Frontal cortex (tissue), 4 donors: Measurements from ENCODE around the gene SUV39H2. TPM values are rescaled to one million over a fixed set of nuclear protein-coding genes. Genes with fewer than 3 reads are reported as not detected.
"Not testable (repeated sequence)": the region's sequence is repeated elsewhere in the genome, so short reads cannot be mapped to it uniquely, and the experiment has no call there.

Source experiments
- DNase-seq, 2 donors: peaks; one replicate each; pipeline ENCODE4 v3.0.0; 2012; ENCODE audit warnings: low spot score in 2 of 2
- FAIRE-seq: peaks from 2 replicates; lab custom pipeline; 2012; peaks lifted over from hg19 to GRCh38; lab: Jason Lieb, UNC
- total RNA-seq: library from RNA; depleted of rRNA; stranded (reverse); fragments of >200 nt; gene quantifications from one replicate; pipeline ENCODE4 v1.2.3, GENCODE V29; 2014
- donor health status: control.
- donor health status: control.
- donor health status: control.

Gene SUV39H2, protein sequence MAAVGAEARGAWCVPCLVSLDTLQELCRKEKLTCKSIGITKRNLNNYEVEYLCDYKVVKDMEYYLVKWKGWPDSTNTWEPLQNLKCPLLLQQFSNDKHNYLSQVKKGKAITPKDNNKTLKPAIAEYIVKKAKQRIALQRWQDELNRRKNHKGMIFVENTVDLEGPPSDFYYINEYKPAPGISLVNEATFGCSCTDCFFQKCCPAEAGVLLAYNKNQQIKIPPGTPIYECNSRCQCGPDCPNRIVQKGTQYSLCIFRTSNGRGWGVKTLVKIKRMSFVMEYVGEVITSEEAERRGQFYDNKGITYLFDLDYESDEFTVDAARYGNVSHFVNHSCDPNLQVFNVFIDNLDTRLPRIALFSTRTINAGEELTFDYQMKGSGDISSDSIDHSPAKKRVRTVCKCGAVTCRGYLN
- total RNA-seq = 34.6 TPM

DNA sequence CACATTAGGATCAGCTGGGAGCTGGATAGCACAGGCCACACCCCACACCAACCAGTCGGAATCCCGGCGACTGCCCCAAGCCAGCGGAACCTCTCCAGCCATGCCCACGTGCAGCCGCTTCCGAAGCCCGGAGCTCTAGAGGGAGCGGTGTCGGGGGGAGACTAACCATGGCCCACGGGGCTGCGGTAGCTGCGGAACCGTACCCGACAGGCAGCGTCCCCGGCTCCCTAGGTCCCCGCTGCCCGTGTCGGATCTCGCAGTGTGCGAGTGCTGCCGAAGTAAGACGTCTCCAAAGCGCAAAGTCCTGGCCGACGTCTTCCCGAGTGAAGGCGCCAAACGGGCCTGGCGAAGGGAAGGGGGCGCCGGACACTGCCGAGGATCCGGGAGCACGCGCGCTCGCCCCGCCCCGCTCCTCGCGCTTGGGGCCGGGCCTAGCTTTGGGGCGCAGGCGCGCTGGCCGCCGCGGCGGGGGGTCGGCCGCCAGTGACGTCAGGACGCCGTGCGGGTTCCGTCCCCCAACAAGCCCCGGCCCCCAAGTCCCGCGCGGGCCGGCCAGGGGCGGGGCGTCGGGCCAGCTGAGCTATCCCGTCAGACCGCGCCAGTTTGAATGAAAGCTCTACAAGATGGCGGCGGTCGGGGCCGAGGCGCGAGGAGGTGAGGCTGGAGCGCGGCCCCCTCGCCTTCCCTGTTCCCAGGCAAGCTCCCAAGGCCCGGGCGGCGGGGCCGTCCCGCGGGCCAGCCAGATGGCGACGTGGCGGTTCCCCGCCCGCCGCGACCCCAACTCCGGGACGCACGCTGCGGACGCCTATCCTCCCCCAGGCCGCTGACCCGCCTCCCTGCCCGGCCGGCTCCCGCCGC is at the start of gene SUV39H2:
SUV39H2 (plus strand) TSS at position 601 of the 858 bp plus-strand sequence; CDS start at position 624, 23 bp downstream.
- peak; percentile 99 to 100 for DNase-seq
- no peak for FAIRE-seq

DNA sequence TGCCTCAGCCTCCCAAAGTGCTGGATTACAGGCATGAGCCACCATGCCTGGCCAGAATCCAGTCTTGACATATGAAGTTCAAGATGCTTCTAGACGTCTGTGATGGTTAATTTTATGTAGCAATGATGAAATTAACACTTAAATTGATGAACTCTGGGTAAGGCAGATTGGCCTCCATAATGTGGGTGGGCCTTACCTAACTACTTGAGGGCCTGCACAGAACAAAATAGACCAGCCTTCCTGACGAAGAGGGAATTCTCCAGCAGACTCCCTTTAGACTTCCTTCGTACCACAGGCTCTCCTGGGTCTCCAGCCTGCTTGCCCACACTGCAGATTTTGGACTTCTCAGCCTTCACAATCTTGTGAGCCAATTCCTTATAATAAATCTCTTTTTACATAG is 45.6 kb upstream of the SUV39H2 start:
- FAIRE-seq (no peak), DNase-seq (no peak)

DNA sequence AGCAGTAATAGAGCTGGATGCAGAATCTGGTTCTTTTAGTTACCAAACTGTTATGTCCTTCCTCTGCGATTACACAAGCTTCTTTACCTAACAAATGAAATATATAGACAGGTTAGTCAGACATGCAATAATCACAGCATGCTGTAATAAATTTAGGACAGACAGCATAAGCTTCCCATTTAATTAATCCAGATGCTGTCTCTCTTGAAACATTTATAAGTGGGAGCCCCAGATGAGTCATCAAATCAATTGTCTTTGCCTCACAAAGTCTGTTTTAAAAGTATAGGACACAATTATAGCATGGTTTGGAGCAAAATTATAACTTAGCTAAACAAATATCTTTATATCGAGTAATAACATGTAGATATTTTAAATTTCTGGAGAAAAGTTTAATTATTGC is 42.5 kb upstream of the SUV39H2 start:
- no peak for DNase-seq
- no peak for FAIRE-seq

DNA sequence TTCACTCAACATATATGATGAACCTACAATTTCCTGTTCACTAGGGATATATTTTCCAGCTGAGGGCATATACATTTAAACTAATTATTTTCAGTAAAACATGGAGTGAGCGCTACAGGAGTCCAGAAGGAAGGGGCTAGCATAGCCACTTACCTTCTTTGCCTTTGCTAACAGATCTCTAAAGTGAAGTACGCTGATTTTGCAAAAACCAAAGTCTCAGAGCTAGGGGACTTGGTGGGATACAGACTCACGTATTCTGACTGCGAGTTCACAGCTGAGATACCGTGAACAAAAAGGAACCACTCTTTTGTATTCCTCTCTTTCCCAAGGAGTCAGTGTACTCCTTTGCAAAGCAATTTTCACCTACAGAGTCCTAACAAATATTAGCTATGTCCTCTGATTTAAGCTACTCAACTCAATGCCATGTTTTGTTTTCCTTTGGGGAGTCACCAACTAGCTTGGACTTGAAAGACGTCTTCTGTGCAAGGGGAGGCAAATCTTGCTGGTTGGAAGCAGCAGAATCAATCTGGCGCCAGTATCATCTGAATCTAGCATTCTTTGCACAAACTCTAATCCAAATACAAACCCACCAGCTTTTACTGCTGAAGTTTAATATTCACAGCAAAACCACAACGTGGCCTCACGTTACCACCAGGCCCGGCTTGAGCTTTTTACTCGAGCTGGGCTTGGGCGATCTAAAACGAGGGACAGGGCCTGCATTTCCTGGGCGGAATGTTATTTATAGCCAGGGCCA is 41.5 kb upstream of the SUV39H2 start:
- DNase-seq (no peak), FAIRE-seq (no peak)

DNA sequence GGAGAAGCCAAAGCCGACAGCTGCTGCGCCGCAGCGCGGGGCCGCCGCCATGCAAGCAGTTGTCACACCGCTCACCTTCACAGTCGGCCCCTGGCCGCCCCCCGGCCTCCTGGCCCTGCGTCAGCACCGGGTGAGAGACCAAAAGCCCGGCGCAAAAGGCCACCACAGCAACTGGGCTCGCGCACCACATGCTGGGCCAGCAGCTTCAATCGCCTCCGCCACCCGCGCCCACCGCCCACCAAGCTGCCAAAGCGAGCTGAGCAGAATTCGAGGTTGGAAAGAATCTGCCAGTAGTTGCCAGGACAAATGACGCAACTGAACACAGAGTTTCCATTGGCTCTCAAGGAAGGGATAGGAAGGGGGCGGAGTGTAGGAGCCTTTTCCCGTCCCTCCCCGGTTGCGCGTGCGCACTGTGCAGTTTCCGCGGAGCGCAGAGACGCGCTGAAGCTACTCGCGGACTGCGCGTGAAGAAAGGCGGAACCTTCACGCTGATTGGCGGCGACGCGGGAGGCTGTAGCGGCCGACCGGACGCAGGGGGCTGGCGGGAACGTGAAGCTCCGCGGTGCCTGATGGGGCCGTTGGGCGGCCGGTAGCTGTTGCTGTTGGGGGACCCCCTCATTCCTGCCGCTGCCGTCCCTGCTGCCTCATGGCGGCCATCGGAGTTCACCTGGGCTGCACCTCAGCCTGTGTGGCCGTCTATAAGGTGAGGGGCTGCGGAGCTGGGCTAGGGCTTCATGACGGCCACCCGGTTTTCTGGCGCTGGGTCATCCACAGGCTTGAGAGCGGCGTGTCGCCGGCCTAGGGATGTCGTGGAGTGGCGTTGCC is 40.7 kb upstream of the SUV39H2 start, which contains the start of the genes CDNF, HSPA14 and MSANTD7:
CDNF (minus strand) TSS at position 281 of the 825 bp plus-strand sequence; CDS start at position 190, 91 bp downstream.
HSPA14 (plus strand) TSS at position 550 of the 825 bp plus-strand sequence; CDS start at position 647, 97 bp downstream.
MSANTD7 (plus strand) TSS at position 550 of the 825 bp plus-strand sequence. CDS start 3,979 bp downstream, outside the sequence.
- FAIRE-seq (peak; percentile 77), DNase-seq (peak; percentile 96 to 97)

DNA sequence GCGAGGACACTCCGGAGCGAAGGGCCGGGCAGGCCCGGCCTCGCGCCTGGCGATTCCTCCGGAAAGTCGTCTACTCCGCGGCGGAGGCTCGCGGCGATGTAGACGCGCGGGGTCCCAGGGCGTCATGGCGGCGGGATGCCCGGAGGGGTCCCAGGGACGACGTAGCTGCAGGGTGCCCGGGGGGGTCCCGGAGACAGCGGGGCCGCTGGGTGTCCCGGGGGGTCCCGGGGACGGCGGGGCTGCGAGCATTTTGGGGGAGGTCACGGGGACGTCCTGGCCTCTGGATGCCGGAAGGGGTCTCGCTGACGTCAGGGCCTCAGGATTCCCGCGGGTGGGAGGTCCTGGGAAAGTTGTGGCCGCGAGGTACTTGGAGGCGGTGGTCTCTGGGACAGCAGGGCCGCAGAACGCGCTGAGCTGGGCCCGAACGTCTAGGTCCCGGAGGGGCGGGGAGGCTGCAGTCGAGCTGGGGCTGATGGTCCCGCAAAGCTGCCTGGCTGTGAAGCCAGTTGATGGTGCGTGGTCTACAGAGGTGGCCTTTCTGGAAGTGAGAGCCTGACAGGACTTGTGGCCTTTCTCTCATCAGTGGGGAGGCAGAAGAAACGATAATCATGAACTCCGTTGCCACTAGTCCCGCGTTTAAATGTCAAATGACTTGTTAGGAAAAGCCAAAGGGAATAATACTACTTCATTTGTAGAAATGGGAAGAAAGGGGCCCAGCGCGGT is 39.9 kb upstream of the SUV39H2 start:
- no peak for FAIRE-seq
- peak; percentile 18 to 23 for DNase-seq

DNA sequence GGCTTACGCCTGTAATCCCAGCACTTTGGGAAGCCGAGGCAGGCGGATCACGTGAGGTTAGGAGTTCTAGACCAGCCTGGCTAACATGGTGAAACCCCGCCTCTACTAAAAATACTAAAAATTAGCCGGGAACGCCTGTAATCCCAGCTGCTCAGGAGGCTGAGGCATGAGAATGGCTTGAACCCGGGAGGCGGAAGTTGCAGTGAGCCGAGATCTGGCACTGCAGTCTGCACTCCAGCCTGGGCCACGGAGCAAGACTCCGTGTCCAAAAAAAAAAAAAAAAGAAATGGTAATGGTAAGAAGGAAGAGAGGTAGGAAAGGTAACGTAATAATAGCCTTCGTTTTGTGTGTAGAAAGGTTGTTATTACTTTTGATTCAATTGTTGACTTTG is 39.4 kb upstream of the SUV39H2 start:
- DNase-seq = no peak
- FAIRE-seq = no peak

DNA sequence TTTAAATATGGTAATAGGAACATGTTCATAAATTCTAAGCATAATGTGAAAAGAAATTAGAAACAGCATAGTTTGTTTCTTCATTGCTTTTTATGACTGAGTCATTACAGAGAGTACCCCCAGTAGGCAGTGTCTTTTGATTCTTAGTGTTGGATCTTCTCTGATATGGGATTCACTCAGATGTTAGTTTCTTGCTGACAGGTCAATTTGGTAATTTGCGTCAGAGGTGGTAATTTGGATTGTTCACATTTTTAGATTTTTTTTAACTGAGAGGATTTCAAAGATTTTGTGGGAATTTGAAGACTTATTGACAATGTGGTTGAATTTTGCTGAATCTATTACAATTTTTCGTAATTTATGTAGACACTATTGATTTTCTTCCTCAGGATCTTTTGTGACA is 38.5 kb upstream of the SUV39H2 start:
- FAIRE-seq (no peak), DNase-seq (no peak)

DNA sequence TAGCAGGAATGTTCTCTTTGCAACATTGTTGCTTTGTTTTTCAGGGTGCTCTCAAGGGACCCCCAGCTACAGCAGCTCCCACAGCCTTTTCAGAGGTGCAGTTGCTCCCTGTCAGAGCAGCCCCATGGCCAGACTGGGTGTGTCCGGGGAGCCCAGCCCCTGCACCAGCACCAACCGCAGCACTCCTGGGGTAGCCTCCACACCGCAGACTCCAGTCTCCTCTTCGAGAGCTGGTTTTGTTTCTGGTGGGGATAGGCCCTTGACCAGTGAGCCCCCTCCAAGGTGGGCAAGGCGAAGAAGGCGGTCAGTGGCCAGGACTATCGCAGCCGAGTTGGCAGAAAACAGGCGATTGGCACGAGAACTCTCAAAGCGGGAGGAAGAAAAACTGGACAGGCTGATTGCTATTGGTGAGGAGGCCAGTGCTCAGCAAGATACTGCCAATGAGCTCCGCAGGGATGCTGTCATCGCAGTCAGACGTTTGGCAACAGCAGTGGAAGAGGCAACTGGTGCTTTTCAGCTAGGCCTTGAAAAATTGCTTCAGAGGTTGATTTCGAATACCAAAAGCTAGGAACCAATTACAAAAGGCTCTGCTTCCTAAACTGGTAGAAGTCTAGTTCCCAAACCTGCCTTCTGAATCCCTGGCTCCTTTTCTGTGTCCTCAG is 35.2 kb upstream of the SUV39H2 start:
- DNase-seq (no peak), FAIRE-seq (no peak)

DNA sequence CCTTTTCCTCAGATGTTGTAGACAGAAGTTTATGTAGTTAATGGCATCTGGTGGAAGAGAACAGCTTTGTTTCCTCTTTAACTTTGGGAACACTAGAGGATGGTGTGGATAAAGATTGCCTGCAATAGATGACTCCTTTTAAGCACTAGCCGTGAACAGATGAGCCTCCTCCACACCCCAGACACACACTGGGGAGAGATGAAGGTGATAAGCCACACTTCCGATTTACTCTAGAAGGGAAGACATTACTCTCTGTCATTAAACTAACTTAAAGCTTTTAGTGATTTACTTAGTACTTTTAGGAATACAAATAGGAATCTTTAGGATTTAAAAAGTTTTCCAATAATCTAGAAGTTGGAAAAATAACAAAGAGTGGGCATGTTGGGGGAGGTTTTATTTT is 33.7 kb upstream of the SUV39H2 start:
- no peak for DNase-seq
- FAIRE-seq = no peak

DNA sequence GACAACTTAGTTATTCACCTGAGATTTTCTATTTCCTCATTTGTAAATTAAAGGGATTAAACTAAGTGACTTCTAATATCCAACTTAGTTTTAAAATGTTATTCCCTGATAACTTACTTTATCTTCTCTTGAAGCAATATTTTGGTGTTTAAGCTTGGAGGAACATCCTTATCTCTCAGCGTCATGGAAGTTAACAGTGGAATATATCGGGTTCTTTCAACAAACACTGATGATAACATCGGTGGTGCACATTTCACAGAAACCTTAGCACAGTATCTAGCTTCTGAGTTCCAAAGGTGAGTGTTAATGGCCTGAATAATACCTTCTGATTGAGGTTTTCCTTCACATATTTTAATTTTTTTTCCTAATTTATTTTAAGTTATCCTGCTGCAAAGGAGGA is 26.4 kb upstream of the SUV39H2 start:
- DNase-seq (no peak), FAIRE-seq (no peak)

DNA sequence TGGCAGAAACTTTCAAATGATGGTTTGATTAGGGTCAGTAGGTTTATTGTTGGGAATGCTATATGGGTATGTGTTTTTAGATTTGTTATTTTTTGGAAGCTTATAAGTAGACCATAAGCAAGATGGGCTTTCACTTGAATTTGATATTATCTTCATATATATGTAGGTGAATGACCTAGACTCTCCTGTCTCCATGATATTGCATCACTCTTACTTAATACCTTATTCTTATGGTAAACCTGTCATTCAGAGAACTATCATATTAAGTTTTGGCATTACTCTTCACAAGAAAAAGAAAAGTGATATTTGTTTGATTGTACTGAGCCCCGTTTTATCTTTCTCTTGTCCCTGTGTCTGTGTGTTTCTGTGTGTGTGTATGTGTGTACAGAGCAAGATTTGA is 23.2 kb upstream of the SUV39H2 start:
- DNase-seq (no peak), FAIRE-seq (no peak)

DNA sequence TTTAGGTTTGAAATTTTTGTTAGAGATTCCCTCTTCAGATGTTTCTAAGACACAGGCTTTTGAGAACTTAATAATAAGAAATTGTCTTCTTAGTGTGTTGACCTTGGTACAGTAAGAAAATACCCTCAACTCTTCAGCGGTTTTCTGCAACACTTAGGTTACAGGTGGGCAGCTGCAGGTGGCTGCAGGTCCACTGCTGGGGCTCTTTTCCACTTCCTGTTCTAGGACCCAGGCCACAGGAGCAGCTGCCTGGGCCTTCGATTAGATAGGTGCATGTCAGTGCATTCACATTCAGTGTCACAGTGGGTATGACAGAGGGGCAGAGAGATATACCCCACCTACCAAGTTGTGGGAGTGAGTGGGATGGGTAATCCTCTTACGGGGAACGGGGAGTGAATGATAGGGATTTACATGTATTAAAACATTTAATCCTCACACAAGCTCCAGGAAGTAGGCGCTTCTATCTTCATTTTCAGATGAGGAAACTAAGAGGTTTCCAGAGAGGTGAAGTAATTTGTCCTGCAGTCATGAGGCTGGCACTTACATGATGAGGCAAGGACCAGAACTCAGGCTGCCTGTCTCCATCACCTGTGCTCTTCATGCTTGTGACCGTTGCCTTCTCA is 20.2 kb upstream of the SUV39H2 start:
- FAIRE-seq = no peak
- no peak for DNase-seq

DNA sequence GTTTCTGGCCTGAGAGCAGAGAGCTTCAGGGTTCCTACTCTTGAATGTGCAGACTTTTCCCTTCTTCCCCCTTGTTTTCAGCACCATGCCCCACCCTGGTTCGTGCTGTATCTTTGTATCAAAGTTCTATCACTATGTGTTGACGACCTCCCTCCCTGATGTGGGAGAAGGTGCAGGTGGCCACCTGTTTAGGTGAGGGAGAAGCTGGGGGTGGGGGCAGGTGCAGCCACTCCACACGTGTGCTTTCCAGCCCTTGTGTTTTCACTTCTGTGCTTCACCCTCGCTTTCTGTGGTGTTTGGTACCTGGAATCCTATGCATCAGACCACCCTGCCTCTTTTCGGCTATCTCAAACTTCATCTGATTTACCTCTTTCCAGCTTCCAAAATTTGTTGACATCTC is 19.6 kb upstream of the SUV39H2 start:
- FAIRE-seq = no peak
- no peak for DNase-seq

DNA sequence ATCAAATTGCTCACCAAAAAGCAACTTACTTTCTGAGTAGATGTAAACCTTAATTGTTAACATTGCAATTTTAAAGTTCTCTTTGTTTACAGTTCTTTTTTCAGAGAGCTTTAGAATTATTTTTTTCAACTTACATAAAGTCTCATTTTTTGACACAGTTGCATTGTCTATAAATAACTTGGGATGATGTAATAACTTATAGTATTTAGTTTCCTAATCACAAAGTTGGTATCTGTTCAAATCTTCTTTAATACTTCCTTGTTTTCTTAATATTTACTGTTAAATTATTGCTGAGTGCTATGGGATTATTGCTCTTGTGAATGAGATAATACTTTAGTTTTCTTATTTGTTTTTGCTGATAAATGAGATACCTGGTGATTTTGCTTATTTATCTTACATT is 18.9 kb upstream of the SUV39H2 start:
- FAIRE-seq (no peak), DNase-seq (no peak)

DNA sequence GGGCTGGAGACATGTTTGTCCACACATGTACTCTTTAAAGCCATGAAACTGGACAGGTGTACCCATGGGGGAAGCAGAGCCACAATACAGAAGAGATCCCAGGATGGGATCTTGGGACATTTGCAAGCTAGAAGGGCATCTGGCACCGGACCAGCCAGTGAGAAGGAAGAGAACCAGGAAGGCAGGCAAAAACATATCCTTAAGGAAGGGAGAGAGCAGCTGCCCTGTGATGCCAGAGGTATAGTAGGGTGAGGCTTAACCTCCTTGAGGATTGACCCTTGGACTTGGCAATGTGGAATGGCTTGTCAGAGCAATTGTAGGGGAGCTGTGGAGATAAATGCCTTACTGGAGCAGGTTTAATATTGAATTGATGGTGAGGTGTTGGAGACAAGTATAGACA is 17.9 kb upstream of the SUV39H2 start:
- FAIRE-seq = no peak
- no peak for DNase-seq

DNA sequence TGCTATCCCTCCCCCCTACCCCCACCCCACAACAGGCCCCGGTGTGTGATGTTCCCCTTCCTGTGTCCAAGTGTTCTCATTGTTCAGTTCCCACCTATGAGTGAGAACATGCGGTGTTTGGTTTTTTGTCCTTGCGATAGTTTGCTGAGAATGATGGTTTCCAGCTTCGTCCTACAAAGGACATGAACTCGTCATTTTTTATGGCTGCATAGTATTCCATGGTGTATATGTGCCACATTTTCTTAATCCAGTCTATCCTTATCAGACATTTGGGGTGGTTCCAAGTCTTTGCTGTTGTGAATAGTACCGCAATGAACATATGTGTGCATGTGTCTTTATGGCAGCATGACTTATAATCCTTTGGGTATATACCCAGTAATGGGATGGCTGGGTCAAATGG is 14.2 kb upstream of the SUV39H2 start:
- FAIRE-seq, DNase-seq: not testable (repeated sequence)
